MV-4-11 (cell line): ENCODE results near the gene C15orf61.
A peak's percentile ranks its signal among the peaks of the same experiment; 100 is the strongest.

Experiments
- DNase-seq: peaks from one replicate; lab custom pipeline; 2025; lab: John Stamatoyannopoulos, UW

C15orf61 gene

DNA sequence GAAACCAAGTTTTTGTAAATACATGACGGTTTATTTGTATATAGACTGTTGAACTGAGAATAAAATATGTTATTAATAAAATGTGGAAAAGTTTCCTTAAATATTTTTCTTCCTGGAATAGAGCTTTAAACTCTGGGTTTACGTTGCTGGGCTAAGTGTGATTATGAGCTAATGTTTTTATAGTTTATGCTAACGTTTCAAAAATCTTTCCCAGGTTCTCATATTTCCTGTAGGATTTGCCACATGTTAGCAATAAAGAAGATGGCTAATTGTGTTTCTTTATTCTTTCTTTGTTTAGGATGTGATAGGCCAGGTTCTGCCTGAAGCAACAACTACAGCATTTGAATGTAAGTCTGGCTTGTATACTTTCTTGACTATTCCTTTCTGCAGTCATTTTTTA is 28.8 kb downstream of the C15orf61 start:
- no peak for DNase-seq

DNA sequence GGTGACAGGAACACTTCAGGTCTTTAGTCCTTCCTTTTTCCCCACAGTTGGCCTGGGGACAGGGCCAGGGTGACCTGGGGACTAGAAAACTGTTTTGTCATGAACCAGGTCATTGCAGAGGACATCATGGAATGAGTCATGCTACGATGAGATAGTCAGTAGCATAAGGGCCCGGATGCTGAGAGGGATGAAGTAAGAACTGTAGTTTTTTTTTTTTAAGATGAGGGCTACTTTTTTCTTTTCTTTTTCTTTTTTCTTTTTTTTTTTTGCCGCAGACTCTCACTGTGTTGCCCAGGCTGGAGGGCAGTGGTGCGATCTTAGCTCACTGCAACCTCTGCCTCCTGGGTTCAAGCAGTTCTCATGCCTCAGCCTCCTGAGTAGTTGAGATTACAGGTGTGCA is 29.6 kb downstream of the C15orf61 start:
- DNase-seq: peak; percentile 25

DNA sequence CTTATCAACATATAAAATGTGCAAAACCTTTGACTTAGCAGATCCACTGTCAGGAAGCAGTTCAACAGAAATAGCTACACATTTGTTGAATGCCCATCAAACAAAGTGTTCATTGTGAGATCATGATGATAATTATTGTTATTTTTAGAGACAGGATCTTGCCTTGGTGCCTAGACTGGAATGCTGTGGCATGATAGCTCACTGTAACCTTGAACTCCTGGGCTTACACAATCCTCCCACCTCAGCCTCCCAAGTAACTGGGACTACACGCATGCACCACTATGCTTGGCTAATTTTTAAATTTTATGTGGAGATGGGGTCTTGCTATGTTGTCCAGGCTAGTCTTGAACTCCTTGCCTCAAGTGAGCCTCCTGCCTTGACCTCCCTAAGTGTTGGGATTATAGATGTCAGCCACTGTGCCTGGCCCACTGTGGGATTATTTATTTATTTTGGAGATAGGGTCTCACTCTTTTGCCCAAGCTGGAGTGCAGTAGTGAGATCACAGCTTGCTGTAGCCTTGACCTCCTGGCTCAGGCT is 30.3 kb downstream of the C15orf61 start:
- no peak for DNase-seq

DNA sequence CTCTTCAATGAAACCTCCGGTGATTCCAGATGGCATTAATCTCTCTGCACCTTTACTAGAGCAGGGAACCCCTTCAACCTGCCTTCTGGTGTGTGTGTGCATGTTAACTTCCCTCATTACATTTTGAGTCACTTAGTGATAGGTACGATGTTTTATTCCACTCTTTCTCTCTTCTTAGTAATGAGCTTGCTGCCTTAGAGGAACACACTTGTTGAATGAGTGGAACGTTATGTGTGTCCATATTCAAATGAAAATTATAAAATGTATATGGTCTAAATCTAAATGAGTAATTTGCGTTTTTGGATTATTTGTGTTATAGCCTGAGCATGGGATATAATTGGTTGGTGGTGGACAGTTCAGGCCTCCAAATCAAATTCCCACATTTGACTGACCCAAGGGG is 33.6 kb downstream of the C15orf61 start:
- DNase-seq: no peak

DNA sequence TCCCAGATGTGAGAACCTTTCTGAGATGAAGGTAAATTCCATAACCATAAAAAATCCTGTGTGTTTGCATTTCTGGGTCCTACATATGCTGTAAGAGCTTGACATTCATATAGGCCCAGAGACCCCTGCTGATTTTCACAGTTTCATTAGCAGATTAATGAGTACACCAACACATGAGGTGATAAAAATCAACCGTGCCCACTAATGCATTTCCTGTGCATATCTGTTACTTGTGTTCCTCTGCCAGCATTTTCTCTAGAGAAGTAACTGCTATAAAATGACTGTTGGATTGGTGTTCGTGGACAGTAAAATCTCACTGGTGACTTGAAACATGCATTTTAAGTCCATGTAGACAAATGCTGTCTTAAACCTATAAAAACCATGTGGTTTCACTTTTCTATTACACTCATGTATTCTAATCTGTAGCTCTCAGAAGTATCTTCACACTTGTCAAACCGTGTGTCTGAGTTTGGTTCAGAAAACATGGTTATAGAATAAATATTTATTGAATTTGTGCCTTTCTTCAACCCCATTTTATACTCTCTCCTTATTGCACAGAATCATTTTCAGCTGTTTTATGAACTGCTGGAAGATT is 36.1 kb downstream of the C15orf61 start:
- DNase-seq: no peak

DNA sequence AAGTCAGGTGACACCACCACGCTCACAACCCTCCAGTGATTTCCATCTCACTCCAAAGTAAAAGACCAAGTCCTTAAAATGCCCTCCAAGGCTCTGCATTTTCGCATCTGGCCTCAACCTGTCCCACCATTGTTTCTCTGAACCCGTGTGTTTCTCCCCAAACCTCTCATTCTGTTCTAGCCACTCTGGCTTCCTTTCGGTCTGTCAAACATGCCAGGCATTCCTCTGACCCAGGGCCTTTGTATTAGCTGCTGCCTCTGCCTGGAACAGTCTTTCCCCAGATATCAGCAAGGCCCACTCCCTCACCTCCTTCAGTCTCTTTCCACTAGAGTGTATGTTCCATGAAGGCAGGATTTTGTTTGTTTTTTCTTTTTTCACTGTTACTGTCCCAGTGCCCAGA is 37.6 kb downstream of the C15orf61 start:
- DNase-seq: no peak

DNA sequence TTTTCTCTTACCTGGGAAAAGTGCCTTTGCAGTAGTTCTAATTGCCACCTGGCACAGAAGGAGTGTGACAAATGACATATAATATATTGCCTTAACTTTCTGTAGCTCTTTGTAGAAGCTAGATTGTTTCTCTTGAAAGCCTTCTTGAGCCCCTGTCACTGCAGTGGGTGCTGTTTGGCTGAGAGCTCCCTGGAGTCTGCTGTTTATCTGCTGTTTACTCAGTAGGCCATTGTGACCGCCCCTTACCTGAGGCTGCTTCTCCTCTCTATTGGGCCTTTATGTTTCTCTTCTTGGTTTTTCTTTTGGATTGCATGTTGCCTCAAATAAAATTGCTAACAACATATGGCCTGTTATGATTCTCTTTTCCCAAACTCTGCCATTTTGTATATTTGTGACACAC is 38.2 kb downstream of the C15orf61 start:
- DNase-seq: no peak

DNA sequence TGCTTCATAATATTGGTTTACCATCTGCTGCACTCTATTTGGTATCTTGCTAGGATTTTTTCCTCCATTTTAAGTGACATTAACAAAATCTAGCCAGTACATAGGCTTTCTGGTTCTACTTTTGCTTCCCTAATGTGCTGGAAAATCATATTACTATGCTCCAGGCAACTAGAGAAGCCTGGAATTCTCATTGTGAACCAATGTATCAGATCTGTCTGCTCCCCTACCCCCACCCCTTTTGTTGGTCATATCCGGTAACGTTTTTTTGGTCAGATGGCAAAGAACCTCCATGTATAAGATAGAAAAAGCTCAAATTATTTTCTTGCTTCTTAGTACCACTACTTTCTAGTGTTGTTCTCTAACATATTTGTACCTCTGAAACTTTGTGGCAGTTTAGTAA is 38.6 kb downstream of the C15orf61 start:
- no peak for DNase-seq

DNA sequence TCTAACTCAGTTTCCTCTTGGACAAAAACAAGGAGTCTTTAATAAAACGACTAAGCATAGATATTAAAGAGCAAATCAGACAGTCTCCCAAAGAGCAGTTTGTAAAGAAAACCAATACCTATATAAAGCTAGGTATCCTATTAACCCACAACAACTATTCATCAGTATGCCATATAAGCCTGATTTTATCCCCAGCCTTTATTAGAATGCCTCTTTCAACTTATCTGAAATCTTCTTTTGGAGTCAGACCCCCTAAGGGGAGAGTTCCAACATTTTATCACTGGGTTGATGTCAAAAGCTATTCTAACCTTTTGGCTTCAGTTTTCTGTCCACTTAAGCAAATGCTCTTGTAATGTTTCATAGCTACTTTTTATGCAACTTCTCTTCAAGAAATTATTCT is 39.4 kb downstream of the C15orf61 start:
- no peak for DNase-seq

DNA sequence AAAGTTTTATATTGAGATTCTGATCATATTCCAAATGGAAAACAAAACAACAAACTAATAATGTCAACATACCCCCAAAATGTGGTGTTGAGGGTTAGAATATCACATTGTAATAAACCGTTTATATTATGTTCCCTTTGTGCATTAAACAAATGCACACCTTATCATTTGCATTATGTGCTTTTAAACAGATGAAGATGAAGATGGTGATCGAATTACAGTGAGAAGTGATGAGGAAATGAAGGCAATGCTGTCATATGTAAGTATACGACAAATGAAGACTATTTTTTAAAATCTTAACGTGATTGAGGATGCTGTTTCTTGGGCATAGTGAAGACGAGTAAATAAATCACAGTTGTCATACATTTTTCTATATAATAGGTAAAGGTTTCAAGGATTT is 42.2 kb downstream of the C15orf61 start:
- DNase-seq: no peak

DNA sequence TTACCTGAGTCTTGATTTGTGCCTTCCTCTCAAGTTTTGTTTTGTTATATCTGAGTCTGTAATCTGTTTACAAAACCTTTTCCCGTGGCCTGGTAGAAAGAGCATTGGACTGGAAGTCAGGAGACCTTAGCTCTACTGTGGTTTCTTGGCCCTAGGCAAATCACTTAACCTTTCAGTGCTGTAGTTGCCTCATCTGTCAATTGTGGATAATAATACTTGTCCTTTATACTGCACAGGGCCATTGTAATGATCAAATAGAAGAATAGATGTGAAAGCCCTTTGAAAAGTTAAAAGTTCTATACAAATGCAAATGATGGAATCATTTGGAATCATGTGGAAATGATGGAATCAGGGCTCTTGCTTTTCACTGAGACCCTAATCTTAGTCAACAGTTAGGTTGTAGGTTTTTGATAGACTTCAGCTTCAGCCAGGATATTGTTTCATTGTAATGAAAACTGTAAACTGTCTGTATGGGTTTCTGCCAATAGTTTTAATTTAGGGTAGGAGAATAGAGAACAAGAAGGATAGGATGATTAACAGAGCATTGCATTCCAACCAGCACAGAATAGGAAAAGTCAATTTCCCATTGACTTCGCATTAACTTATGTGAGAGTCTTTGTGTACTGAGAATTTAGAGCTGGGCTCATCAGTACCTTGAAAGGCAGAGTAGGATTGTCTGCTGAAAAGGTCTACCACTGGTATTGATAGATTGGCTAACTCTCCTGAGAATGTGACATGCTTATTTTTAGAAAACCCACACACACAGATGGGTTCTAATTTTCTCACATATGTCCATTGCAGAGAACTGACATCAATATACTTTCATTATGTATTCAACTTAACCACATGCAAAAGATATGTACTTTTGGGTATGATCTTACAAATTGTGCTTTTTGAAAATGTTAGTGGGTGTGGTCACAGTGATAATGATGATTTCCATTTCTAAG is 43.4 kb downstream of the C15orf61 start:
- DNase-seq: peak; percentile 87

DNA sequence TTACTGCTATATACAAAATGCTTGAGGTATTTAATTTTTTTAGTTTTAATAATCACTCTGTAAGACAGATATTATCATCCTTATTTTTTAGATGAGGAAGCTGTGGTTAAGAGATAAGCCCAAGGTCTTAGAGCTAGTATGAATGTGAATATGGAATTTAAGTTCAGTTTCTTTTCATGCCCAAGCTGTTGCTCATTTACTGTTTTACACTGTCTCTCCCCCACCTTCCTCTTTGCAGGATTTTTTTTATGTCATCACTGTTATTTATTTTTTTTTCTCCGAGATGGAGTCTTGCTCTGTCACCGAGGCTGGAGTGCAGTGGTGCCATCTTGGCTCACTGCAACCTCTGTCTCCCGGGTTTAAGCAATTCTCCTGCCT is 44.0 kb downstream of the C15orf61 start:
- peak; percentile 95 for DNase-seq

DNA sequence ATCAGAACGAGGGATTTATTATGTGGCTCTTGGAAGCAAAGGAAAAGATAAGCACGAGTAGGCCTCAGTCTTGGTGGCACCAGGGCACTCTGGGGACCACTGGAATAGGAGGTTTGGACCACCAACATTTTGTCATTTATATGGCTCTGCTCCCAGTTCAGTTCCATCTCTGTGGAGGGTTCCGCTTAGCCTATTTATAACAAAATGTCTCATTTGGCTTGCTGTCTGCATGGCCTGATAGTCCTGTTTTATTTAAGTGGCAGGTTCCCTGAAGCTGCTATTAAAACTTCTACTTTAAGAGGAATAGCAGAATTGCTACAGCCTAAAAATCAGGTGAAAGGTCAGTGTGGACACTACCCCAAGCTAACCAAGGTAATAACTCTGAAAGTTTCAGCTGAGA is 48.7 kb downstream of the C15orf61 start:
- DNase-seq: no peak

DNA sequence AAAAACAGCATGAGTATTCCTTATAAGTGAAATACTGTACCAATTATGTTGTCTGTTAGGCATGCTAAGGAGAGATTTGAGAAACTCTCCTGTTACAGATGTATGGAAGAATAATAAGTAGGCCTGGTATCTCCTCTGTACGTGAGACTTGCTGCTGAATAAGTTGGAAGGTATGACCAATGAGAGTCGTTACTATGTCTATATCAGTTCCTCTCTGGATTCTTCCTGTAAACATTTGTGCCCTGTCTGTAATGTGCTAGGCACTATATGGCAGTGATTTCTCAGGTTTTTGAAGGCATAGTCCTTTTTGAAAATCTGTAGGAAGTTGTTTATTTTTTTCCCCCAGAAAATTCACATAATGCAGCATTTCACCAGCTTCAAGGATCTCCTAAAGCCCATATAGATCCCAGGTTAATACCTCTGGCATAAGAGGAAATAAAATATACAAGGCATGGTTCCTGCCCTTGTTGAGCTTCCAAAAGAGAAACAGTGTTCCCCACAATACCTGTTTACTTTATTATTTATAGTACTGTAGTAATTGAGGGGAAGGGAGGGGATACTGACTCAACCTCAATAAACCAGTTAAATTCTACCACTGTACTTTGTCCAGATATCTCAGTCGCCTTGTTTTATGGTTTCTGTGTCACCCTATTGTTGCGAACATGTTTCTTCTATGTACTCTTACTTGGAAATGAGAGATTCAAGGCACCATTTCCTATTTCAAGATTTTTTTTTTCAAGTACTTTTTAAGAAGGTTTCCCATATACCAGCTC is 50.1 kb downstream of the C15orf61 start:
- no peak for DNase-seq

DNA sequence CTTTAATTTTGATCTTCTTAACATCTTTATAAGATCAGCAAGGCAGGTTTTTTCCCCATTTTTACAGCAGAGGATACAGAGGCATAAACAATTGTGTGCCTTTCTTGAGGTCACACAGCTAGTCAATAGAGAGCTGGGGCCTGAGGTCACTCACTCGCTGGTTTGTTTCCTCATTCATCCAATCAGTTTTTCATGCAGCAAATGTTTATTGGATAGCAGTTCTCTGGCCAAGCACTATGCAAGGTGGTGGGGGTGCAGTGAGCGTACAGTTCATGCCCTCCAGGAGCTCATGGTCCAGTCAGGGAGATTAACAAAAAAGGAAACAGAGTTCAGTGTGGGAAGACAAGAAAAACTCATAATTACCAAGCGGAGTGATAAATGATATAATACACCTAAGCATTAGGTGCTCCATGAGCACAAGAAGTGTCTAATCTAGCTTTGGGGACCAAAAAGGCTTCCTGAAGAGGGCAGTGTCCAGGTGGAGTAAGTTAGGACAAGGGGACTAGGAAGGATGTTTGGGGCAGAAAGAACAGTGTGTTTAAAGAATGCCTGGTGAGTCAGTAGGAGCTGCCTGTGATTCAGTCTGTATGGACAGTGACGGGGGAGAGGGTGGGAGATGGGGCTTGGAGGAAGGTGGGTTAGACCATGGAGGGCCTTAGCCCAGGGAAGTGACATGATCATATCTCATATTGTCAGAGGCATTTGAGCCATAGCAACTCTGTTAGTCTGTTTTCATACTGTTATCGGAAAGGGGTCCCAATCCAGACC is 50.9 kb downstream of the C15orf61 start:
- DNase-seq: no peak

DNA sequence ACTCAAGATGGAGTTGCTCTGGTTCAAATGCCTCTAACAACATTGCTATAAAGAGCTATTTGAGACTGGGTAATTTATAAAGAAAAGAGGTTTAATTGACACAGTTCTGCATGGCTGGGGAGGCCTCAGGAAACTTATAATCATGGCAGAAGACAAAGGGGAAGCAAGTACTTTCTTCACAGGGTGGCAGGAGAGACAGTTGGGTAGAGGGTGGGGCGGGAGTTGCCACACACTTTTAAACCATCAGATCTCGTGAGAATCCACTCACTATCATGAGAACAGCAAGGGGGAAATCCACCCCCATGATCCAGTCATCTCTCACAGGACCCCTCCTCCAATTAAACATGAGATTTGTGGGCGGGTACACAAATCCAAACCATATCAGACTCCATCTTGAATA is 52.3 kb downstream of the C15orf61 start:
- peak; percentile 75 for DNase-seq

DNA sequence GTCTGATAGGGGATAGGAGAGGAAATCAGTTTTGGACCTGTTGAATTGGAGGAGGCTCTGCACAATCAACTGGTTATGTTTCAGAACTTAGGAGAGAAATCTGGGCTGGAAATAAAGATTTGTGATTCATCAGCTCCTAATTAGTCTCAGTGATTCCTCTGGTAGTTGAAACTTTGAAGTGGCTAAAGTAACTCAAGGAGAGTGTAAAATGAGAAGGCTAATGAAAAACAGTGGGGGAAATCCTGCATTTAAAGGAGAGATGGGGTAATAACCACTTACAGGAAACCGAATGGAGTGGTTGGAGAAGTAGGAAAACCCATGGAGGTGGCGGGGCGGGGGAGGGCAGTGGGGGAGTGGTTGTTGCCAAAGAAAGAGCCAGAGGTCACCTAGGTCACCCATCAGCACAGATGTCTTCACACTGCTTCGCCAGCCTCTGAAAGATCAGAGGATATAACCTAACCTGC is 54.1 kb downstream of the C15orf61 start:
- DNase-seq: peak; percentile 47

DNA sequence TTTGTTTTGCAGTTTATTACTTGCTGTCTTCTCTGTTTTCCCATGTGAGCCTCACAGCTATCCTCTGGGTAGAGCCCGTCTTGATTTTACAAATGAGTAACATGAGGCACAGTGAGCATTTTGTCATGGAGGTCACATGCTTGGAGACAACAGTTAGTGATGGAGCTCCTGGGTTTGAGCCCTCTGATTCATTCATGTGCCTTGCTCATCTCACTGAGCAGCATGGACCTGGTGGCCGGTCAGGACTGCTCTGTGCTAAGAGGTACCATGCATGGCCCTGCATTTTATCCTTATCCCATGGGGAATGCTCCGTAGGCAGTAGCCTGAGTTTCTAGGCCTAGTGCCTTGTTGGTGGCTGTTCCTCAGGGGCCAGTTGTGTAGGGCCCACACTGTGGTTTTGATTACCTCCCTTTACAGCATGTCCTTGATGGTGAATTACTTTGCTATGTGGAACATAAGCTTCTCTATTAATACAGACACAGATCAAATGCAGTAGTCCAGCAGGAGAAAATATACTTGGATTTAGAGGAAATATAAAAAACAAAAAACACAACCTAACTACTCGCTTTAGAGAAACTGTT is 57.2 kb downstream of the C15orf61 start:
- DNase-seq: no peak

DNA sequence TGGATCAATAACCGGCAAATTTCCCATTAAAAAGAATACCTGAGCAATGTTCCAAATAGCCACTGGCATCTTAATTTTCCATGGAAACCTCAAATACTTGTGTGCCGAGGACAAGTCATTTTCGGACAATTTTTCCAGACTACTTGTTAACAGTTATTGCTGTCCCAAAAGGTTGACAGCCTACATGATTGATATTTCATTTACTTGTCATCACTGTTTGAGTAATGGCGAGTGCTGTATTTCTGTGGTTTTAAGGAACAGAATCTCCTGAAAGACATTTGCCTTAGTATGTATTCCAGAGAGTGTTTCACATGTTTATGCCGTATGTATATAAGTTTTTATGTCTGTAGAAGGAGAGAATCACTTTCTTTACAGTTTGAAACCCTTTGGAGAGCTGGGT is 58.2 kb downstream of the C15orf61 start:
- no peak for DNase-seq
